GM11168 (cell line): Measurements from ENCODE around the gene MDGA2.
"Not testable (repeated sequence)": the region's sequence is repeated elsewhere in the genome, so short reads cannot be mapped to it uniquely, and the experiment has no call there.

Experiments used
- in situ Hi-C: fragments of 300-500 bp; cut with MboI; formaldehyde crosslinking; loops from one replicate; pipeline ENCODE4 v1.12.0; 2022; ENCODE audit warnings: low sequenced_read_pairs; ENCODE audit not compliant: unreplicated experiment

Gene MDGA2

DNA sequence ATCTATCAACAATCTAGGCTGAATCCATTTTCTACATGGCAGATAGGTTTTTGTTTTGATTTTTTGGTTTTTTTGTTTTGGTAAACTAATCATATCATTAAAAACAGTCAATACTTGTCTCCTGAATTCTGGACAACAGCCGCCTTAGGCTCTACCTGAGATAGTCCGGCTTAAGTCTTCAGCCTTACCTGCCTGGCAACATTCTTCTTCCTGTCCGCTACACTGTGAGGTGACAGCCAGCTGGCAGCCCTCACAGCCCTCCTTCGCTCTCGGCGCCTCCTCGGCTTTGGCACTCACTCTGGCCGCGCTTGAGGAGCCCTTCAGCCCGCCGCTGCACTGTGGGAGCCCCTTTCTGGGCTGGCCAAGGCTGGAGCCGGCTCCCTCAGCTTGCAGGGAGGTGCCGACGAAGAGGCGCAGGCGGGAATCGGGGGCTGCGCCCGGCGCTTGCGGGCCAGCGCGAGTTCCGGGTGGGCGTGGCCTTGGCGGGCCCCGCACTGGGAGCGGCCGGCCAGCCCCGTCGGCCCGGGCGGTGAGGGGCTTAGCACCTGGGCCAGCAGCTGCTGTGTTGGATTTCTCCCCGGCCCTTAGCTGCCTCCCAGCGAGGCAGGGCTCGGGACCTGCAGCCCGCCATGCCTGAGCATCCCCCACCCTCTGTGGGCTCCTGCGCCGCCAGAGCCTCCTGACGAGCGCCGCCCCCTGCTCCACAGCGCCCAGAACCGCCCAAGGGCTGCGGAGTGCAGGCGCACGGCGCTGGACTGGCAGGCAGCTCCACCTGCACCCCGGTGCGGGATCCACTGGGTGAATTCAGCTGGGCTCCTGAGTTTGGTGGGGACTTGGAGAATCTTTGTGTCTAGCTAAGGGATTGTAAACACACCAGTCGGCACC lies 49.0 kb downstream of the MDGA2 start:
- in situ Hi-C loops, result no loop called here

DNA sequence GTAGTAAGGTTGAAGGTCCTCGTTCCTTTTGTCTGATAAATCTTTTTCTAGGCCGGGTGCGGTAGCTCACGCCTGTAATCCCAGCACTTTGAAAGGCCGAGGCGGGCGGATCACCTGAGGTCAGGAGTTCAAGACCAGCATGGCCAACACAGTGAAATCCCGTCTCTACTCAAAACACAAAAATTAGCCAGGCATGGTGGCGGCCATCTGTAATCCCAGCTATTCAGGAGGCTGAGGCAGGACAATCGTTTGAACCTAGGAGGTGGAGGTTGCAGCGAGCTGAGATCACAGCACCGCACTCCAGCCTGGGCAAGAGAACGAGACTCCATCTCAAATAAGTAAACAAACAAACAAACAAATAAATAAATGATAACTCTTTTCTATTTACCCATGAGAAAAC lies 51.3 kb downstream of the MDGA2 start:
- in situ Hi-C loops, result not testable (repeated sequence)

DNA sequence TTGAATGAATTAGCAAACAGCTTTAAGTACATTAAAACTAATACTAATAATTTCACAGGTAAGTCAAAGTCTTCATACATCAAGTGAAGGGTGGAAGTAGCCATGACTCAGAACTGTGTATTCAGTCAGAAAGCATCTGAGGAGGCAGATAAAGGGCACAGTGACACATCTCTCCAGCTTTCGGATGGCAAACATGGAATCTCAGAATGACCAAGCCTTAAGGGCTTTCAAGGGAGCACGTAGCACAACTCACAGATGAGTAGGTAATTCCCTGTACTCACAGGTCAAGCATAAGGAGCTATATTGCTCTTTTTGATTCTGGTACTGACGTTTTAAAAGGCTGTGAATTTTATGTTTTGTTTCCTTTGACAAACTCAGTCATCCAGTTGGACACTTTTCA lies 56.0 kb downstream of the MDGA2 start:
- in situ Hi-C loops, result no loop called here

DNA sequence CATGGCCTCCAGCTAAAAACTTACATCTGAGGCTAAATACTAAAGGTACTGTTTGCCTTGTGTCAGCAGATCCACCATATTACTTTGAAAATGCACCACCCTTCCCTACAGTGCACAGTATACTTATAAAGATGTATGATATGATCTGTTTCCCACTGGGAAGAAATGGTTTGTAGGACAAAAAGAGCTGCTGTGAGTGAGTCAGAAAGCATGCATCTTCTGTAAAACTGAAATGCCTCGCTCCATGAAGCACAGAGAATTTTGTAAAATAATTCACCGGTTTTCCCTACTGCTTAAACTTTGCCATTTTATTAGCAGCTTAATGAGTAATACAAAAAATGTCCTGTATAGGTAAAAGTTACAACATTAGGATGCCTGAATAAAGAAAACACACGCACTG lies 68.8 kb downstream of the MDGA2 start:
- in situ Hi-C loops, result no loop called here

DNA sequence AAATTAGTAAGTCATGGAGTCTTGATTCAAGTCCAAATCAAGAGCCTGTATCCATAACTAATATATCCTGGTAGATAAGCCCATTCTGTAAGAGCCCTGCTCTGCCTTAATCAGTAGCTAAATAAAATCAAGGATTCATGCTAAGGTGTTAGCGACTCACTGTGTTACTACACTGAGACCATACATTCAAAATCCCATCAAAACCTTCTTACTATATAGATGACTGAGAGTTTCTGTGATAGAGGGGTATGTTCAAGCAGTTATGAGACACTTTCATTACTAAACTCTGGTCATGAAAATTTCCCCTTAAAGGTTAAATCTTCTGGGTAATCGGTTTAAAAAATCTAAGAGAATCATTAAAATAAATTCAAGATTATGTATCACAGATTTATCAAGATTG lies 78.5 kb downstream of the MDGA2 start:
- in situ Hi-C loops, result no loop called here

DNA sequence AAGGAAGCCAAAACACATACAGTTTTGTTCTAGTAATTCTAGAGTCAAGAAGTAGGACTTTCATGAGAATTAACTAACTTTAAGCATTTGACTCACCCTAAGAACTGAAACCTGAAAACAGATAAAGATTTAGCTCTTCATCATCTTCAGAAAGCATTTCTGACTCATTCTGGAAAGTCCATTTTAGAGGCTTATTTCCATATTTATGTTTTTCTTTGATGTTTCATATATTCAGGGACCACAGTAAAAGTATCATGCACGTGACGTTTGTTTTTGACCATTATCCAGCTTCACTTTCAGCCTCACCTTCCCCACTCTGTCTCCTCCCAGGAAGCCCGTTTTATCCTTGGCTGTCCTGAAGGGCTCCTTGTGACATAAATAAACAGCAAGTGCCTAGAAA lies 79.2 kb downstream of the MDGA2 start:
- in situ Hi-C loops, result no loop called here

DNA sequence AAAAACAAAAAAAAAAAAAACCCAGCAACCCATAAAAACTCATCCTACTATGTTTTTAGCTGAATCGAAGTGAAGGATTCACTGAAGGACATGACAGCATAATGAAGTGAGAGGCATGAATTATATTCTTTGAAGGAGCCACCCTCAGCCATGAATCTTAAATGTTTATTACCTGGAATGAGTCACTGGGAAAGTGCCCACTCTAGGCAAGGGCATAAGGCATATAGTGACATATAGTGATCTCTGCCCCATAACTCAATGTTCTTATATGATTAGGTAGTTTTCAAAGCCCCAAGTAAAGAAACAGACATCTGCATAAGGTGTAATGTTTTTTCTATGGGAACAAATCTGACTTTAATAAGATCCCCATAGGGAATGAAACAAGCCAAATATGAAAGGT lies 79.9 kb downstream of the MDGA2 start:
- in situ Hi-C loops, result no loop called here

DNA sequence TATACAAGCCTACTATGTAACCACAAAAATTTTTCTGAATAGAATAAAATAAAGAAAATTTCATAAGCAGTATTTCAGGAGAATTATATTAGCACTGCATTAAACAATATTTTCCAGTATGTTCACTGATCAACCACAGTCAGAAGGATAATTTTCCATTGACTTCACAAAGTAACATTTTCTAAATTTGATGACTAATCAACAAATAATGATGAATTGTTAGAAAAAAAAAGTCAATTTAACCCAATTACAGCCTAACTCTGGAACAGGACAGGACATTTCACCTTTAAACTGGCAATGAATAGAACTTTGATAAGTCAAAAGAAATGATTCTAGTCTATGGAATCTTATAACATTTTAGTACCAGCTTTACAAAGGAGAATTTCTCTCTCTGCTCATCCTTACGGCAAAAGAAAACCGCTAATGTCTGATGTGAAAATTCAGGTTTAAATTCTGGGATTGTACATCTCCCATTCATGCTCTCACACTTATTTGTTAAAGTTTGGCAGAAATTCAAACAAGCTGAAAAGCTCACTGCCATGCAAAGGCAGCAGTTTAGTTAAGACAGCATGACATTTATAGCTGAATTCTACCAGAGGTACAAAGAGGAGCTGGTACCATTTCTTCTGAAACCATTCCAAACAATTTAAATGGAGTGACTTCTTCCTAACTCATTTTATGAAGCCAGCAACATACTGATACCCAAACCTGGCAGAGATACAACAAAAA lies 84.5 kb downstream of the MDGA2 start:
- in situ Hi-C loops, result no loop called here

DNA sequence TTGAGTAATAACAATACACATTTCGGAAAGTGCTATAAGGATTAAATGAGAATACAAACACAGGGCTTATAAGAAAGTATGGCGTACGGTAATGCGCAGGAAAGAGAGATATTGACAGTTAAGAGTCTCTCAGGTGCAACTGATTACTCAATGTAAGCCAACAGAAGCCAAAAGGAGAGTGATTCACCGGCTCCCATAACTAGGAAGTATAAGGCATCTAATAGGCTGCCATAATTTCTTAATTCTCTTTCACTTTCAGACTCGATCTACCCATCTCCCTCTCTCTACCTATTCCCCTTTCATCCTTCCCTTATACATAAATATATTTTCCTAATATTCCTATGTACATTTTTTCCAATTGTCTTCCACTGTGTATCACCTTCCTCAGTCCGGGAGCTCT lies 90.0 kb downstream of the MDGA2 start:
- in situ Hi-C loops, result no loop called here

DNA sequence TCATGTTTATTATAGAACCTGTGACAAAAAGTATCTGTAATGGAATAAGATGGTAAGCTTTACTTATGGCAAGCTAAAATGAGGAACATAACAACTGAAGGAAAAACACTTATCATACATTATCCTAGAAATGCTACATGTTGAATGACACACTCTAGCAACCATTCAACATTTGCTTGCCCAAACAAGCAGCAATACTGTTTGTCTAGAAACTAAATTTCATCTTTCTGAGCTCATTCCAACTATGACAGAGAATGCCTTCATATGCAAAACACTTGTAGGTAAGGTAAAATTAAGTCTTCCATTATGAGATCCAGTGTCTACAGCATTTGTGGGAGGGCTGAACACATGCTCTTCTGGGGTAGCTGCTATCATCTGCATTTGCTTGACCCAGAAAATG lies 108.1 kb downstream of the MDGA2 start:
- in situ Hi-C loops, result no loop called here

DNA sequence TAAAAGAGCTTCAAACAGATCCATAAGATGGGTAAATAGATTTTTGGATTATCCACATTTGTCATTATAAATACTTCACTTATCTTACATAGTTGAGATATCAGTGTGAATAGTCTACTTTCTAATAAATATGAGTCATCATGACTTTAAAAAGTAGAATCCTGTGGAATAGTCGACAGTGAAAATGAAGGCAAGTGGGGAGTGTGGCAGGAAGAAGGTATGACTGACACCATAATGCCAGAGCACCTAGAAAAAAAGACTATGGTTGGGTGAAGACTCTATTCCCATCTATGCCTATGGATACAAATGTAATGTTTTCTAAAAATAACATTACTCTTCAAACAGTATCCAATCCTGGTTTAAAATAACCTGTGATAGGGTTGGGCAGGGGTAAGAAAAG lies 117.5 kb downstream of the MDGA2 start:
- in situ Hi-C loops, result no loop called here

DNA sequence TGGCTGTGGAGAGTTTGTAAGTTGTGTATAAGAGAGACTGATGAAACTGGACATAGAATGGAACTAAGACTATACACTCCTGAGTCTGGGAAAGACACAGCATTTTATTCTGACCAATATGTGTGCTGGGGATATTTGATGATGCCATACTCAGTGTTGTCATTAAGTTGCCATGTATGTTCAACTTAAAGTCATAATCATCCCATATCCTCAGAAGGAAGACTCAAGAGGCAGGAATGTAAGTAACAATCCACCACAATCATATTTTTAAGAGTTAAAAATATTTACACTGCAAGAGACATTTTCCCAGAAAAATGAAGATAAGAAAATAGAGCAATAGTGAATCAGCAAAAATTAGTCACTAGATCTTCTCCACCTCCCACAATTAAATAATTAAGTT lies 120.1 kb downstream of the MDGA2 start:
- in situ Hi-C loops, result no loop called here

DNA sequence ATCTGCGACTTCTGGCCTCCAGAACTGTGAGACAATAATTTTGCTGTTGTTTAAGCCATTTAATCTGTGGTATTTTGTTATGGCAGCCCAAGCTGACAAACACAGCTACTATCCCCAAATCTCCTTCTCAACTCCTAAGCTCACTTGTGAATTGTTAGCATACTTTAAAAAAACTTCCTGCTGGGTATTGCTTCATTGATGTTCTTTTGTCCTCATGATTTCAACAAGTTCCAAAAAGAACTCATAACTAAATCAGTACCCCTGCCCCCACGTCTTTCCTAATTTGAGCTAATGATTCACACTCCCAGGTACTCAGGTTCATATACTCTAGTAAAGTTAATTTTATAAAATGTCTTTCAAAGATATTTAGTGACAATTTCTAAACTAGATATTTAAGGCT lies 125.5 kb downstream of the MDGA2 start:
- in situ Hi-C loops, result no loop called here

DNA sequence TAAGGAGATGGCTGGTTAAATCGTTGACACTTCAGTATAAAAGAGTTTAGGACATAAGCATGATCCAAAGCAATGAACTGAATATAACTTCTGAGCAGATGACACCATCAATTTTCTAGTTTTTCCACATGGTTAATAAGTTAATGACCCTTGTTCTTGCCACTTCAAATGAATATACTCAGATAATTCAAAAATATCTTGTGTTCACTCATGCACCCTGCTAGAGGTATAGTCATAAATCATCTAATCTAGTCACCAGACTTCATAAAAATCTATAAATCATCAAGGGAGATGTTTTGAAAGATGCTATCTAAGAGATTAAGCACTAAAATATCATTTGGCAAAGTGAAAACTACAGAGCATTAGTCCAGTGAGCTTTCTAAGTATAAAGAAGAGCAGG lies 131.9 kb downstream of the MDGA2 start:
- in situ Hi-C loops, result no loop called here

DNA sequence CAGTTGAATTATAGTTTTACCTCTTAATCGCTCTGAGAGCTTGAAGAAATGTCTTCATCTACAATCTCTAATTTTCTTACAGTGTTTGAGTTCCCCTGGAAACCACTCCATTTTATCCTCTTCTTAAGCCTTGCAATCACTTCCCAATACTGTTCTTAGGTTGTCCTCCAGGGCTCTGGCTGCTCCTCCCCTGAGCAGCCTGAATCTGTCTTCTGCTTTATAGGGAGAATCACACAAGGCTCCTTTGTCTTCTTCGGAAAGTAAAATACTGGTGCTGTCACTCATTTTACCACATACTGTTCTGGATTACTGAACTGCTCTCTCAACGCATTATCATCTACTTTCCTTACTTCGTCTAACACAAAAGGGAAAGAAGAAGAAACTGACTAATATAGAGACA lies 133.7 kb downstream of the MDGA2 start:
- in situ Hi-C loops, result no loop called here

DNA sequence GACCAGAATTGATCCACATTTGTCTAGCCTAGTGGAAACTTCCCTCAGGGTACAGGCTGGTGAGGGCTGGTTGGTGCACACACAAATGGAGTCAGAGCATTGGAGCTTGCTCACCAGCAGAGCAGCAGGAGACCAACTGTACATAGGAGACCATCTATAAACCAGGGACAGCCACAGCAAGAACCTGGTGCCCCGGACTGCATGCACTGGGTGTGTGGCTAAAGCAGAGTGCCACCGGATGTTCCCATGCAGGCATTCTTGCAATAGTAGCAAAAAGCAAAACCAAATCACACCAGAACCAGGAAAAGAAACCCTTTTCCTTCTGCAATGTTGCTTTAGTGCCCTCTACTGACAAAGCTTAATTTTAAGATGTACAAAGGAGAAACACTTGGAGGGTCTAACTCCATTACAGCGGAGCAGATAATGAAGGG lies 136.4 kb downstream of the MDGA2 start:
- in situ Hi-C loops, result no loop called here

DNA sequence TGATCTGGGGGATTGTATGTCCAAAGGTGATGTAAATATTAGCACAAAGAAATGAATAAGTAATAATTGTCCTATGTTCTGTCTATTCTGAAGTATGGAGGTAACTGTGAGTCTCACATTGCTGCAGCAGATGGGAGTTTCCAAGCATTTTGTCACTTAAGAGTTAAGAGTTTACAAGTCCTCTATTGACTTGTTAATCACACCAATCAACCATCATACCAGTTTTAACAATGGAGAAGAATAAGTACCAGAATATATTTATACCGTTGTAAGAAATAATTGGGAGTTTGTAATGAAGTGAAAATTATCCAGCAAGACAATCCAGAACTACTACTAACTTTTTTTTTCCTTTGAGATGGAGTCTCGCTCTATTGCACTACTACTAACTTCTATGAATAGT lies 139.1 kb downstream of the MDGA2 start:
- in situ Hi-C loops, result no loop called here

DNA sequence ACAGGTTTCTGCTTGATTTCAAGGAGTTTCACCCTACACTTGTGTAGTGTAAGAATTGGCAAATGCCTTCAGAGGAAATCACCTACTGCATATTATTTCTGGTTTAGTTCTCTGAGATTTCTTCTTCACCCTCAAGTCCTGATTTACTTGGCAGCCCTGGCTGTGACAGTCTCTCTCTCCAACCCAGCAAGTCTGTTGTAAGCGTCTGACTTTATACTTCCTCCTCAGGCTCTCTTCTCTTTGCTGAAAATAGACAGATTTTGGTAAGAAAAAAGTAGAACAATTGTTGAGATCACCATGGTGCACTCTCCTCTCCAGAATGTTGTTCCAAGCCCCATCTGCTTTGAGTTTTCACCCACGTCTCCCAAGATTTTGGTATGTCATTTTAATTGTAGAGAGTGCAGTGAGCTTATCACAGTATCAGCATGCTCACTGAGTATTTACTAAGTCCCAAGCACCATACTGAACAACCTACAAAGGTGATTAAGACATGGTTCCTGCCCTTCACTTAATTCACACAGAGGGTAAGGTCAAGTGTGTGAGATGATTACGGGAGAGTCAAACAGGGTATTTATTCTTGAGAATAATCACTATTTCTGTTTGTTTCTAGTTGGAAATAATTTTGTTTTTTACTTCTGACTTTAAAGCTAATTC lies 148.7 kb downstream of the MDGA2 start:
- in situ Hi-C loops, result no loop called here

DNA sequence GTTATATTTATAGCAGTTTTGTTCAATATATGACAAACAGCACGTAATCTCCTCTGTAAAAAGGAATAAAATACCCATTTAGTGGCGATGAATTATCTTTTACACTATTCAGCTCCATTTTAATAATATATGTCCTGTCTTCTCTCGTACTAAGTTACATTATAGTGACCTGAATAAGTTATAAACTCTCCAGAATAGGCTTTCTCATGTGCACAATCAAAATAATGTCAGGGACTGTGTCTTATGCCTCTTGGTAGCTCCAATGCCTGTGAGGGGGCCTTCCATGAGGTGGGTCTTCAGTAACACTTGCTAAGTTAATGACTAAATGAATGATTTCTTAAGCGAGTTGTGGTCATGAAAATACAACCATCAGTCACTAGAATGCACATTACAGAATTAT lies 150.9 kb downstream of the MDGA2 start:
- in situ Hi-C loops, result no loop called here

DNA sequence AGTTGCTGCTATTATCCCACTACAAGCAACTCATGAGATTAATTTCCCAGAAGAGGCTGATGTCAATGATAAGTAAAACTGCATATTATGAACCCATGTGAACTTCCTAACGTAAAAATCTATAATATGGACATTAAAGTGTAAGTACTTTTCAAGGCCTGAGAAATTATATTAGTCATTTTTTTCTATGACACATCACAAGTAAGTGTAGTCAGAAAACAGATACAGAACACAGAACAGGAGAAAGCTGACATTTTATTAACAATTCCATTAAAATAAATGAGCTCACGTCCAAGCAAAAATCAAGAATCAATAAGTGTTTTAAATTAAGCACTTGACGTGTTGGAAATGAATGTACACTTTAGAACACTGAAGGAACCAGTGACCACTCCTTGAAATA lies 155.0 kb downstream of the MDGA2 start:
- in situ Hi-C loops, result no loop called here

DNA sequence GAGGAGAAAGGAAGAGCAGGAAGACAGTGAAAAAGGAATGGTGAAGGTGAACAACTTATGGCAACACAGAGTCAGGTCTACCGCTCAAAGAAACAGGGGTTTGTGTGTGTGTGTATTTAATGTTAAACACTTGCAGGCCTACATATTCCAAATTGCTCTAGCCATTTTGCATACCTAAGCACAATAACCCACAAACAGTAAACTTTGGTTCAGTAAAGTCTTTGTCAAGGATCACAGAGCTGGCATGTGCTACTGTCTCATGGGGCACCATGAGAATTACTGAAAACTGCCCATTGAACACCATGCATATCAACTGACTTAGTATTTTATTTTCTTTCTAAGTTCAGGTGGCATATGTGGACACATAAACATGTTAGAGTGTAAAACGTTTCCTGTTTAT lies 163.6 kb downstream of the MDGA2 start:
- in situ Hi-C loops, result no loop called here
